Measurements from ENCODE around the gene KIAA2012.

The KIAA2012 gene

DNA sequence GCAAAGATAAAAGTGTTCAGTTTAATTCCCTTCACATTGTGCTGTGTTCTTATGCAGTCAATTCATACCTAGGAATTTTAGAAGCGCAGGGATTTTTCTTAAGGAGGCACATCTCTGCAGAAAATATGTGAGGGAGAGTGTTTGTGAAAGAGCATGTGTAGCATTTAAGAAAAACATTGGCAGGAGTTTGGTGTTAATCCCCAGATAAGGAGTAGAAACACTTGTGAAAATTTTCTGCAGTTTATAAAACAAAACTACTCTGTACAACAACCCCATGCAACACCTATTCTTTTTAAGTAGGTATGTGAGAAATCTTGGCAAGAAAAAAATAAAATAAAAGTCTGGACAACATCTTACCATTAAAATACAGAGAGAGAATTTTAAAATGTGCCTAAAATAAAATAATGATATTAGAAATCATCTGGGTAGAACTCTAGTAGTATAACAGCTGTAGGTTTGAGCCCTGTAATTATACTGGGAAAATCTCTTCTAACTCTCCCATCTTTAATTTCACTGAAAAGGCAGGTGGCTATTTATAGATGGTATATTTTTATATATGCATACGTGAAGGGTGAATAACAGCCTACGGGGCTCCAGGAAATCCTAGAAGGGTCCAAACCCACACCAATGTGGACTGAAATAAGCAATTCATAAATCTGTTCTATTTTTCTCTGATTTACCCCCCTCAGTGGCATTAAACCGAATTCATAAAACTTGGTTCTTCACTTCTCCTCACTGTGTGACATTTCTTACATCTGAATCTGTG, 32.8 kb upstream of the KIAA2012 start:
- TF ChIP-seq, protein P1, sequence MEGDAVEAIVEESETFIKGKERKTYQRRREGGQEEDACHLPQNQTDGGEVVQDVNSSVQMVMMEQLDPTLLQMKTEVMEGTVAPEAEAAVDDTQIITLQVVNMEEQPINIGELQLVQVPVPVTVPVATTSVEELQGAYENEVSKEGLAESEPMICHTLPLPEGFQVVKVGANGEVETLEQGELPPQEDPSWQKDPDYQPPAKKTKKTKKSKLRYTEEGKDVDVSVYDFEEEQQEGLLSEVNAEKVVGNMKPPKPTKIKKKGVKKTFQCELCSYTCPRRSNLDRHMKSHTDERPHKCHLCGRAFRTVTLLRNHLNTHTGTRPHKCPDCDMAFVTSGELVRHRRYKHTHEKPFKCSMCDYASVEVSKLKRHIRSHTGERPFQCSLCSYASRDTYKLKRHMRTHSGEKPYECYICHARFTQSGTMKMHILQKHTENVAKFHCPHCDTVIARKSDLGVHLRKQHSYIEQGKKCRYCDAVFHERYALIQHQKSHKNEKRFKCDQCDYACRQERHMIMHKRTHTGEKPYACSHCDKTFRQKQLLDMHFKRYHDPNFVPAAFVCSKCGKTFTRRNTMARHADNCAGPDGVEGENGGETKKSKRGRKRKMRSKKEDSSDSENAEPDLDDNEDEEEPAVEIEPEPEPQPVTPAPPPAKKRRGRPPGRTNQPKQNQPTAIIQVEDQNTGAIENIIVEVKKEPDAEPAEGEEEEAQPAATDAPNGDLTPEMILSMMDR (IDR thresholded peaks at IDR 0.05; ENCODE audit: low read depth, low read length), result no peak
- Histone ChIP-seq H3K36me3 (no peaks in the 10 kb centered on the region), H3K9me3 (no peaks in the 10 kb centered on the region), H3K4me3 (ENCODE audit: low read depth, low read length) (no peak overlapping the region), H3K4me1 (peaks cover 10% of the 10 kb centered on the region), H3K27me3 (0 out of 2 replicates have a peak, but pooled peaks cover under 1% of the 10 kb centered on the region)
- DNase-seq, result no peak

DNA sequence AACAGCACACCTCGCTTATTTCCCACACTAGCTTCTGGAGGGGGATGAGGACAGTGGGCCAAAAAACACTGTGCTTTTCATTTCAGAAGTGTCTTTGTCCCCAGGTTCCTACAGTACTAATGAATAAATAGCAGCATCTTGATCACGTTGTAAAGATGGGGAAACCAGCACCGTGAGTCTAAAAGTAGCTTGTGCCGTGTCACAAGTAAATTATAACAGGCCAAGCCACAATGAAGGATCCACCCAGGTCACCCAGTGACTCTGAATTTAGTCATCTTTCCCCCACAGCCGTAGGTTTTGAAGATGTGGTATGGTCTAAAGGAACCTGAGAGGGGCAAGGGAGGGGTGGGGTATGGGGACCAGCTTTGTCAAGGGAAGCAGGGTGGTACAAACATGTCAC, 30.6 kb upstream of the KIAA2012 start:
- Histone ChIP-seq H3K4me3 (ENCODE audit: low read depth, low read length) (no peak overlapping the region), H3K9me3 (no peaks in the 10 kb centered on the region), H3K27me3 (no peaks in the 10 kb centered on the region), H3K36me3 (no peaks in the 10 kb centered on the region), H3K4me1 (peaks cover 14% of the 10 kb centered on the region)
- DNase-seq, result no peak
- TF ChIP-seq, protein P1 (IDR thresholded peaks at IDR 0.05; ENCODE audit: low read depth, low read length), result no peak

DNA sequence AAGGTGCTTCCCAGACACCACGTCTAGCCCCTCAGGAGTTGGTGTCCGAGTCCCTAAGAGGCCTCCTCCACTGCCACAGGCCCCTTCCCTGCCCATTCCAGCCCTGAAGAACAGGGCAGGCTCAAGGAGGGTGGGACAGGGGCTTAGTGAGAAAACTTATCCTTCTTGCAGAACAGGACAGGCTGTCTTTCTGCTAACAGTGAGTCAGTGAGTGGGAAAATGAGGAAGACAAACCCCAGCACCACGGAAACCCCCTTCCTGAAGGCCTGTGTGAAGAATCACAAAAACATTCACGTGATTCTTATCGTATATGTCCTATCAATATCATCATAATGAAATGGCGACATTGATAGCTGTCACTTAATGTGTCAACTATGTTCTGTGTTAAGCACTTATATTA, 29.6 kb upstream of the KIAA2012 start:
- no peak for DNase-seq
- H3K4me1 ChIP-seq, result peaks cover 14% of the 10 kb centered on the region
- H3K36me3 ChIP-seq, result no peaks in the 10 kb centered on the region
- H3K4me3 ChIP-seq (ENCODE audit: low read depth, low read length), result no peak overlapping the region
- H3K27me3 ChIP-seq, result no peaks in the 10 kb centered on the region
- TF ChIP-seq, protein P1 (IDR thresholded peaks at IDR 0.05; ENCODE audit: low read depth, low read length), result no peak
- no peaks in the 10 kb centered on the region for H3K9me3 ChIP-seq

DNA sequence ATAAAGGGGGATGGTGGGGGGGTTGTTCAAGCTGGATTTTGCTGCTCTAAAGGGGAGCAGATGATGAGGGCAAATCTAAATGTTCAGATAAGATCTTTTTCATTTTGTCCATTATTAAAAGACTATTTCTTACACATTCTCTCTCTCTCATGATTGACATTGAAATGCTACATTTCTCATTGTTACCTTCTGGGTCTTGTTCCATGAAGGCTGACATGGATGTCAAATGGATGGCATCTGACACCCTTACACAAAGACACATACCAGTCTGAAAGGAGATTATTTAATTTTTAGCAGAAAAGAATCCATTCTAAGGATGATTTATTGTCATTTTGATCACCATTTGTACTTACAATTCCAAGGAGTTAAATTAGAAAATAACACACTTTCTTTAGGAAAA, 28.3 kb upstream of the KIAA2012 start:
- TF ChIP-seq, protein P1 (IDR thresholded peaks at IDR 0.05; ENCODE audit: low read depth, low read length), result no peak

DNA sequence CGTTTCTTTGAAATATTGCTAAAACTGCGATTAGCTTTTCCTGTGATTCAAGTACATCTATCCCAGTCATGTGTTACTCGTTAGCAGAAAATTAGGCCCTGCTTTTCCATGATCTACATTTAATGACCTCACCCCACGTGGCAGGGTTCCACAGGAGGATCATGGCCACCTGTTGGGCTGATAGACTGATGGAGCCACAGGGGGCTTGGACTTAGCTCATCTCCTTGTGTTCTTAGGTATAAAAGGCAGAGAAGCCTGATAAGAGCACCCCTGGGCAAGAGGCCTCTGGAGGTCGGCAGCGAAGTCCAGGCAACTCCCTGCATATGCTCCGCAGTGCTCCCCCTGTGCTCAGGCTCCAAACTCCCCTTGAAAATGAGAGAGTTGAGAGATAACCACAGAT, 26.5 kb upstream of the KIAA2012 start:
- Histone ChIP-seq H3K27me3 (no peaks in the 10 kb centered on the region), H3K36me3 (no peaks in the 10 kb centered on the region), H3K4me3 (ENCODE audit: low read depth, low read length) (no peak overlapping the region), H3K4me1 (peaks cover 11% of the 10 kb centered on the region; the same call in 1 of the 2 replicates), H3K9me3 (no peaks in the 10 kb centered on the region)
- no peak for DNase-seq
- TF ChIP-seq, protein P1 (IDR thresholded peaks at IDR 0.05; ENCODE audit: low read depth, low read length), result no peak

More for the DNA sequence above, 28.3 kb upstream of the KIAA2012 start:
- Histone ChIP-seq H3K4me3 (ENCODE audit: low read depth, low read length) (no peak overlapping the region), H3K27me3 (no peaks in the 10 kb centered on the region), H3K36me3 (no peaks in the 10 kb centered on the region), H3K4me1 (peaks cover 7% of the 10 kb centered on the region; the same call in 1 of the 2 replicates), H3K9me3 (no peaks in the 10 kb centered on the region)
- no peak for DNase-seq

DNA sequence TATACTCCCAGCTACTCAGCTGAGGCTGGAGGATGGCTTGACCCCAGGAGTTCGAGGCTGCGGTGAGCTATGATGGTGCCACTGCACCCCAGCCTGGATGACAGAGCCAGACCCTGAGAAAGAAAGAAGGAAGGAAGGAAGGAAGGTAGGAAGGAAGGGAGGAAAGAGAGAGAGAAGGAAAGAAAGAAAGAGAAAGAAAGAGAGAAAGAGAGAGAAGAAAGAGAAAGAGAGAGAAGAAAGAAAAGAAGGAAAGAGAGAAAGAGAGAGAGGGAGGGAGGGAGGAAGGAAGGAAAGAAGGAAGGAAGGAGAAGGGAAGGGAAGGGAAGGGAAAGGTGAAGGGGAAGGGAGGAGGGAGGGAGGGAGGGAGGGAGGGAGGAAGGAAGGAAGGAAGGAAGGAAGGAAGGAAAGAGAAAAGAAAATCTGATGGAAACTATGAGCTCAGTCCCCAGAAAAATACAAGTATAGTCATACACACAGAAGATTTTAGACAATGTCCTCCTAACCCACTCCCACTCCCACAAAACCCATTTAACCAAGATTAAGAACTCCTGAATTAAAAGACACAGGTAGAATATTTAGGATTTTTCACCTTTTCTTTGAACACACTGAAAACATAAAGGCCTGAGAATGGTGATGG, 23.8 kb upstream of the KIAA2012 start:
- no peak for DNase-seq
- Histone ChIP-seq H3K27me3 (no peaks in the 10 kb centered on the region), H3K9me3 (no peaks in the 10 kb centered on the region), H3K36me3 (no peaks in the 10 kb centered on the region), H3K4me3 (ENCODE audit: low read depth, low read length) (no peak overlapping the region), H3K4me1 (peaks cover 11% of the 10 kb centered on the region; the same call in 1 of the 2 replicates)
- TF ChIP-seq, protein P1 (IDR thresholded peaks at IDR 0.05; ENCODE audit: low read depth, low read length), result no peak
